GM18519 (cell line): Measurements from ENCODE around the gene RARG.

ENCODE experiments used
- ATAC-seq: cut with Tn5 transposase; IDR thresholded peaks from one replicate; pipeline ENCODE4 v1.9.1; 2021; ENCODE audit warnings: mild to moderate bottlenecking, moderate library complexity; ENCODE audit not compliant: unreplicated experiment, low FRiP score

RARG gene

GRCh38 chr12:53224897-53225634 lies 6.9 kb downstream of the RARG start:
- ATAC-seq: no peak

DNA sequence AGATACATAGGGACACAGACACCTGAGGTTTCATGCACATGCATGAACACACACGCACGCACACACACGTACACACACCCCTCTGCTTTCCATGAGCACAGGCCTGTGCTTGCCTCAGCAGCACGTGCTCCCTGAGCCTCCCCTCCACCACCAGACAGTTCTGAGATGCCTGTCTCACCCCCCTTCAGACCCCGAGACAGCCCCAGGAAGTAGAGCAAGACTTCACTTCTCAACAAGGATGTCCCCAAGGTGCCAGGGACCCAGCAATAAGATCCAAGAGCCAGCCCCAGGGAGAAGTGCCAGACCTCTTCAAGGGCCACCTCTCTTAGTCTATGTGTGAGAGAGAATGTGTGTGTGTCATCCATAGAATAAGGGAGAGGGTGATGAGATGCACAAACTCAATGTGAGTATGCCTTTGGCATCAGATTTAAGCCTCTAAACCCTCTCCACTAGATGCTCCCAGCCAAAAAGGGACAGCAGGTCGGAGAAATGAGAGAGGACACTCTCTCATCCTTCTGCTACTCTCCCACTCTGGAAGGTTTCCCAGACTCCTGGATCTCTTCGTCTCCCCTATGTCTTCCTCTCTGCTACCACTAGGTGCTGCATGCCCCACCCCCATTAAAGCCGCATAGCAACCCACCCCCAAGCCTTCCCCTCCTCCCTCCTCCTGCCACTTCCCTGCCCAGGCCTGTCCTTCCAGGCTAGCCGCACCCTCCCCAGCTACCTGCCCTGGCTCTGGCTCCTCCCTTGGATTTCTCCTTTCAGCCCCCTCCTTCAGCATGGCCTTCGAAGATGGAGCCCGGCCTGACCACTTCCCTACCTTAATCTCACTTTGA lies 7.7 kb downstream of the RARG start:
- no peak for ATAC-seq

DNA sequence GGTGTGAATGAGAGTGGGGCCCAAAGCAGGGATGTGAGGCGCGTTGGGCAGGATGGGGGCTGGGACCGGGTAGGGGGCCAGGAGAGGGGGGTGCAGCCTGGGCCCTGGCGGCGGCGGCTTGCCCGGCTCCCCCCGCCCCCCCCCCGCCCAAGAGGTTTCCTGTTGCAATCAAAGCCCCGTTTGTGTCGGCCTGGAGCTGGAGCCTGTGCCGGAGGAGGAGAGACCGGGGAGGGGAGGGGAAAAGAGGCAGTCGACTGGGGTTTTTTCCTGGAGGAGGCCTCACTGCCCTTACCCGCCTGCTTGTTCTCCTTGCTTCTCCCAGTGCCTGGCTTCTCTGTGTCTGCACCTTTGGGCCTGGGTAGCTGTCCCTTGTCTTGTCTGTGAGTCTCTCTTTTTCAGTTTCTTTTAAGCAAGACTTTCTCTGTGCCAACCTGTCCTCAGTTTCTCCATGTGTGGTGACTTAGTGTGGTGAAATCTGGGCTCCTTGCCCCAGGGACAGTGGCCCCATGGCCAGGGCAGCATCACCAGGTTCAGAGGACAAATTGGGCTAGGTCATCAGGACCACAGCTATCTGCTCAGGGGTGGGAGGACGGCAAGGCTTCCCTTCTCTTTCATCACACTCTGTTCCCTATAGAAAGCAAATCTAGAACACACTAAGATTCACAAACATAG lies 8.5 kb downstream of the RARG start:
- no peak for ATAC-seq

GRCh38 chr12:53222806-53223261 lies 9.2 kb downstream of the RARG start:
- ATAC-seq: no peak

DNA sequence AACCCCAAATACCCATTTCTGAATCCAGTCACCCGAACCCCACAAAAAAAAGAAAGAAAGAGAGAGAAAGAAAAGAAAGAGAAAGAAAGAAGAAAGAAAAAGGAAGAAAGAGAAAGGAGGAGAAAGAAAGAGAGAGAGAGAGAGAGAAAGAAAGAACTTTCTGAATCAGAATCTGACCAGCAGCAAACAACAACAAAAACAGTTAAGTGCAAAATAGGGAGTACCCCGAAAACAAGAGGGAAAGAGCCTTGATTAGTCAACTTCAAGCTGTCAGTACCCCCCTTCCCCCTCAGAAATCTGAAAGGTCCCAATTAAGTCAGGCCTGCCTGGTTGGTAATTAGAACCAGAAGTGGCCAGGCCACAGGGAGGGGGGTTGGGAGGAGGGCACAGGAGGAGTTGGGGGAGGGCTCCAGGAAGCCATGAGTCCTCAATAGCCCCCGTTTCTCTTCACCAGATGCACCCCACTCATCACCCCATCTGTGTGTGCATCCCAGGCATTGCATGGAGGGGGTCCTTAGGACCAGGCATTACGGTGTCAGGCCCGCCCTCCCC lies 9.8 kb downstream of the RARG start:
- no peak for ATAC-seq

GRCh38 chr12:53221203-53222080 lies 10.6 kb downstream of the RARG start:
- no peak for ATAC-seq

DNA sequence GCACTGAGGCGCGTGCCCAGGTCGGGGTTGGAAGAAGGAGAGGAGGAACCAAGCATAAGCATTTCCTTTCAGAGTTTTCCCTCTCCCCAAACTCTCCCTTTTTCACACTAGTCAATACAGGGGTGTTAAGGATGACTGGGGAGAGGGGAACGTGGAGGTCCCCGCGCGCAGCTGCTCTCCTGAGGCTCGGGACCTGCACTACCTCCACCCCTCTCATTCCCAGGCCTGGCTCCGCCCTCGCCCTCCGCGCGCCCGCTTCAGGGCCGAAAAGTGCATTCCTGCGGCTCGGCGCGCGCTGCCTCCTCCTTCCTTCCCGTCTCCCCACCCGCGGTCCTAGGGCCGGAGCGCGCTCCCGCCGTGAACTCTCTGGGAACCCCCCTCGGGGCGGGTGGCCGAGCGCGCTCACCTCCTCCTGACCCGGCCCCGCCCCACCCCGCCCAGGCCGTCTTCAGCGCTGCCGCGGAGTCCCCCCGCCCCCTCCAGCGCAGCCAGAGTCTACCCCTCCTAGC lies 11.3 kb downstream of the RARG start:
- no peak for ATAC-seq

- ATAC-seq: no peak
These were observed 11.9 kb downstream of the RARG start for GRCh38 chr12:53219956-53220693.

- ATAC-seq: no peak
These were observed 12.6 kb downstream of the RARG start for GRCh38 chr12:53219292-53219955.

- no peak for ATAC-seq
These were observed 13.3 kb downstream of the RARG start for GRCh38 chr12:53218551-53219291.

DNA sequence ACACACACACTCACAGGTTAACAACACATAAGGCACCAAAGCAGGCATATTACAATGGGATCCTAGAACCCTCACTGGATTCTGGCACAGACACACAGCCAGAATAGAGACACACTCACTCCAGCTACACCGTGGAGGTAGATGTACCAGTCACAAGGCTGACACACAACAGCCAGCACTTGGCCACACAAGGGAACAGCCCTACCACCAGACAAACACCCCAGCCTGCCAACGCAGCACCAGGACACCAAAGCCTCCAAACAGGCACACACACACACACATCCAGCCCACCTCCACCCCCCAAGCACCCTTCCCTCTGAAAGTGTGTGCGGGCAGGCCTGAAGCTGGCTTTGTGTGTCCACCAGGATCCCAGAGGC lies 14.1 kb downstream of the RARG start:
- no peak for ATAC-seq

DNA sequence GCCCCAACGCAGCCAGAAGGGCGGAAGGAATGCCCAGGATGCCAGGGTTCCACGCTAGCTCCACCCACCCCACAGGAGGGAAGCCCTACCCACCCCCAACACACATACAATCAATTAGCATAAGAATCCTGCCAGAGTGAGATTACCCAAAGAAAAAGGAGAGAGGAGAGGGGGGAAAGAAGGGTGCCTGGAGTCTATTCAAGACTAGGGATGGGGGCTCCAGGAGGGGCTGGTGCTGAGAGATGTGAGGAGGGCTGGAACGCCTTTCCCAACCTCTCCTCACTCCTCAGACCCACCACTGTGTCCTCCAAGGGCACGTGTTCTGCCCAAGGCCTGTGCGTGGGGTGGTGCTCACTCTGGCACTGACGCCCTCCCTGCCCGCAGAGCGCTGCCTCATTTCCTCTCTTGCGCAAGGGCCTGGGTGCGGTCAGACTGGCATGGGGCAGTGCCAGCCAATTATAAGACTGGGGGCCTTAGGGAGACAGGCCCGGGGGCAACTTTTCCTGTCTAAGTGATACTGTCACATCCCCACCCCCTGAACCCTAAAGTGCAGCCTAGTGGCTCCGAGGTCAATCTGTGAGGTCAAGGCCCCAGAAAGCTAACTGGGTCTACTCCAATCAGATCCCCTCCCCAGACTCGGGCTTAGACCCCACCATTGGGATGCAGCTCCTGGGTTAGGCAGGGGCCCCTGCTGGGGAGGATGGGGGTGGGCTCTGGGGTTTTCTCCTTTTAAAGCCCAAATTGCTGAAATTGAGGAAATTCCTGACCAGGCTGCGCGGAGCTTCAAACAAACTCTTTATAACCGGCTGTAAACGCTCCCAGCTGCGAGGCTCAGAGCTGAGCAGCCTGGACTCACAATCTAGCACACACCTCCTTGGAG lies 14.7 kb downstream of the RARG start:
- ATAC-seq: no peak

GRCh38 chr12:53215497-53215896 lies 16.5 kb downstream of the RARG start:
- no peak for ATAC-seq

- no peak for ATAC-seq
These were observed 17.1 kb downstream of the RARG start for GRCh38 chr12:53214687-53215455.

DNA sequence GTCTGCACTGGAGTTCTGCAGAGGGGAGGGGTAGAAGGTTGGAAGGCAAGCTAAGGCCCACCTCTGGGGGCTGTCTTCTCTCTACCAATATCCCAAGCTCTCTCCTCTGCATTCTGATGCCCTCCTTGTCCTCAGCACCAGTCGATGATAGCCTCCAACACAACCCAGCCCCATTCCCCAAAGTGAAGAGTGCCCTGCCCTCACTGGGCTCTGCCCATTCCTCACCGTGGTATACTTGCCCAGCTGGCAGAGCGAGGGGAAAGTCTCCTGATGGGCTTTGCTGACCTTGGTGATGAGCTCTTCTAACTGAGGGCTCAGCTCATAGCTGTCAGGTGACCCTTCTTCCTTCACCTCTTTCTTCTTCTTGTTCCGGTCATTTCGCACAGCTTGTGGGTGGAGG lies 17.8 kb downstream of the RARG start:
- ATAC-seq: no peak

- ATAC-seq: no peak
These were observed 18.7 kb downstream of the RARG start for GRCh38 chr12:53213348-53213747.
